HepG2 (cell line): ENCODE measurements around the gene TRAF3. TPM values are rescaled to one million over a fixed set of nuclear protein-coding genes. Genes with fewer than 3 reads are reported as not detected.

Source experiments
- ATF3 ChIP-seq: sonication (generic); formaldehyde crosslinking; IDR thresholded peaks from 2 replicates; pipeline ENCODE4 v1.4.0; 2020; ENCODE audit warnings: missing genetic modification reagents
- DZIP1 ChIP-seq: sonication (generic); formaldehyde crosslinking; IDR thresholded peaks from 2 replicates; pipeline ENCODE4 v1.5.0; 2020; ENCODE audit warnings: mild to moderate bottlenecking, missing genetic modification reagents
- E2F1 ChIP-seq: sonication (generic); formaldehyde crosslinking; IDR thresholded peaks from 2 replicates; pipeline ENCODE4 v1.5.0; 2020; ENCODE audit warnings: missing genetic modification reagents
- ERF ChIP-seq: IDR thresholded peaks from 2 replicates; pipeline ENCODE4 v1.6.1; 2018; ENCODE audit warnings: missing biosample characterization, missing genetic modification reagents
- KDM3A ChIP-seq: IDR thresholded peaks from 2 replicates; pipeline ENCODE4 v1.6.1; 2018; ENCODE audit warnings: low read depth, missing compliant biosample characterization
- KLF13 ChIP-seq: sonication (generic); formaldehyde crosslinking; IDR thresholded peaks from 2 replicates; pipeline ENCODE4 v1.4.0; 2020; ENCODE audit warnings: mild to moderate bottlenecking, missing genetic modification reagents
- MEIS2 ChIP-seq: sonication (generic); formaldehyde crosslinking; IDR thresholded peaks from 2 replicates; pipeline ENCODE4 v1.9.0; 2021; ENCODE audit warnings: mild to moderate bottlenecking, missing genetic modification reagents
- PATZ1 ChIP-seq: sonication (generic); formaldehyde crosslinking; IDR thresholded peaks from 2 replicates; pipeline ENCODE4 v1.4.0; 2020; ENCODE audit warnings: missing genetic modification reagents
- PITX1 ChIP-seq: sonication (generic); formaldehyde crosslinking; IDR thresholded peaks from 2 replicates; pipeline ENCODE4 v1.5.1; 2020; ENCODE audit warnings: mild to moderate bottlenecking, missing genetic modification reagents
- SAFB2 ChIP-seq: sonication (generic); formaldehyde crosslinking; IDR thresholded peaks from 2 replicates; pipeline ENCODE4 v1.5.1; 2020; ENCODE audit warnings: missing genetic modification reagents, low read depth, mild to moderate bottlenecking, borderline replicate concordance
- SMARCC2 ChIP-seq: fragments of 450-650 bp; IDR thresholded peaks from 2 replicates; pipeline ENCODE4 v1.6.1; 2017; ENCODE audit warnings: antibody characterized with exemption, mild to moderate bottlenecking
- SP1 ChIP-seq, 2 experiments: fragments of 450-650 bp in 1 of 2; sonication (generic) in 1 of 2; formaldehyde crosslinking in 1 of 2; IDR thresholded peaks; 2 replicates each; pipeline versions ENCODE4 v1.4.0 to v1.6.1; 2016 to 2020; ENCODE audit warnings: missing genetic modification reagents in 1 of 2
- TAF1 ChIP-seq: sonication (generic); formaldehyde crosslinking; IDR thresholded peaks from 2 replicates; pipeline ENCODE4 v1.4.0; 2020; ENCODE audit warnings: missing genetic modification reagents
- TEAD2 ChIP-seq: sonication (generic); formaldehyde crosslinking; IDR thresholded peaks from 2 replicates; pipeline ENCODE4 v1.9.0; 2021; ENCODE audit warnings: missing genetic modification reagents
- TMF1 ChIP-seq: sonication (generic); formaldehyde crosslinking; IDR thresholded peaks from 2 replicates; pipeline ENCODE4 v1.8.1; 2022; ENCODE audit warnings: low read depth, missing genetic modification reagents
- ZBTB34 ChIP-seq: sonication (generic); formaldehyde crosslinking; IDR thresholded peaks from 2 replicates; pipeline ENCODE4 v1.8.0; 2022; ENCODE audit warnings: mild to moderate bottlenecking, missing genetic modification reagents
- ZNF20 ChIP-seq: sonication (generic); formaldehyde crosslinking; IDR thresholded peaks from 2 replicates; pipeline ENCODE4 v1.4.0; 2020; ENCODE audit warnings: mild to moderate bottlenecking, moderate library complexity, missing genetic modification reagents
- ZNF264 ChIP-seq: sonication (generic); formaldehyde crosslinking; IDR thresholded peaks from 2 replicates; pipeline ENCODE4 v1.4.0; 2020; ENCODE audit warnings: missing genetic modification reagents
- ZNF597 ChIP-seq: sonication (generic); formaldehyde crosslinking; IDR thresholded peaks from 2 replicates; pipeline ENCODE4 v1.5.0; 2020; ENCODE audit warnings: missing genetic modification reagents
- ZNF607 ChIP-seq: sonication (generic); formaldehyde crosslinking; IDR thresholded peaks from 2 replicates; pipeline ENCODE4 v1.5.1; 2020; ENCODE audit warnings: missing genetic modification reagents, mild to moderate bottlenecking, borderline replicate concordance
- ZZZ3 ChIP-seq: sonication (generic); formaldehyde crosslinking; IDR thresholded peaks from 2 replicates; pipeline ENCODE4 v1.4.0; 2020; ENCODE audit warnings: missing genetic modification reagents, mild to moderate bottlenecking, borderline replicate concordance
- polyA plus RNA-seq, 8 experiments: library from polyadenylated mRNA; depleted of rRNA in 3 of 8; stranded (reverse) in 7 of 8; unstranded in 1 of 8; fragments of >200 nt; fragmentation: Illumina TruSeq in 4 of 8; extraction: Trizol in 4 of 8; gene quantifications; 2 replicates each; pipeline versions ENCODE4 v1.2.1 to v1.2.3, GENCODE V29; 2011 to 2016; ENCODE audit warnings: low read depth in 4 of 8, missing spikeins in 1 of 8, mixed read lengths in 1 of 8; ENCODE audit not compliant: insufficient read depth in 1 of 8
- total RNA-seq, 5 experiments: library from RNA; depleted of rRNA; stranded (reverse); fragments of >200 nt; fragmentation: Illumina TruSeq; extraction: Trizol; gene quantifications; 2 replicates each; pipeline ENCODE4 v1.2.3, GENCODE V29; 2016; ENCODE audit warnings: low read depth in 1 of 5

The TRAF3 gene
- total and polyA plus RNA-seq, 2 of the 13 experiments (the other 11 are each of a cell fraction or from before 2014, with no cell fraction given) = 6.9 to 12.2 TPM

GRCh38 chr14:102922490-102923200, 145.4 kb downstream of the TRAF3 start, which contains the start of gene AMN (continued):
- TF ChIP-seq DZIP1 (CRISPR knock-in tag) (no peak), ZNF20 (CRISPR knock-in tag) (no peak), ZBTB34 (no peak), ZNF607 (CRISPR knock-in tag) (no peak; the same call in 1 of the 2 replicates), ZZZ3 (CRISPR knock-in tag) (no peak), KLF13 (peak; percentile 7; the same call in 1 of the 2 replicates), TEAD2 (CRISPR knock-in tag) (no peak), E2F1 (CRISPR knock-in tag) (no peak; the same call in 1 of the 2 replicates), PITX1 (CRISPR knock-in tag) (peak; percentile 66), ZNF264 (peak; percentile 58), SP1 (IDR thresholded peaks at IDR 0.05) (no peak), SP1 (CRISPR knock-in tag; IDR thresholded peaks at IDR 0.05) (no peak; the same call in none of the 2 replicates), ERF (CRISPR knock-in tag) (peak; percentile 83; the same call in 1 of the 2 replicates), TMF1 (CRISPR knock-in tag) (0 out of 2 replicates have a peak, but pooled peaks have one; percentile 49), TAF1 (CRISPR knock-in tag) (peak; percentile 93), ATF3 (0 out of 2 replicates have a peak, but pooled peaks have one; percentile 11), ZNF597 (CRISPR knock-in tag) (no peak), KDM3A (CRISPR knock-in tag) (peak; percentile 91; the same call in 1 of the 2 replicates), PATZ1 (CRISPR knock-in tag) (peak; percentile 97), MEIS2 (peak; percentile 65; the same call in 1 of the 2 replicates), SAFB2 (CRISPR knock-in tag) (no peak; the same call in 1 of the 2 replicates), SMARCC2 (no peak)
